ENCODE measurements around the gene RBM15B.

RBM15B gene

GRCh38 chr3:51396401-51396800 is 5.3 kb downstream of the RBM15B start:
- ATAC-seq, result no peak
- peaks cover 44% of the 10 kb centered on the region for H3K4me1 Mint-ChIP-seq
- H3K9me3 Mint-ChIP-seq, result no peaks in the 10 kb centered on the region
- H3K27ac Mint-ChIP-seq, result peak overlapping the region; percentile 91
- H3K4me3 Mint-ChIP-seq, result no peak overlapping the region
- peaks cover 99% of the 10 kb centered on the region for H3K36me3 Mint-ChIP-seq
- peak in 1 of 2 donors; percentile 49 for DNase-seq (ENCODE audit: low spot score in 2 of 2)

DNA sequence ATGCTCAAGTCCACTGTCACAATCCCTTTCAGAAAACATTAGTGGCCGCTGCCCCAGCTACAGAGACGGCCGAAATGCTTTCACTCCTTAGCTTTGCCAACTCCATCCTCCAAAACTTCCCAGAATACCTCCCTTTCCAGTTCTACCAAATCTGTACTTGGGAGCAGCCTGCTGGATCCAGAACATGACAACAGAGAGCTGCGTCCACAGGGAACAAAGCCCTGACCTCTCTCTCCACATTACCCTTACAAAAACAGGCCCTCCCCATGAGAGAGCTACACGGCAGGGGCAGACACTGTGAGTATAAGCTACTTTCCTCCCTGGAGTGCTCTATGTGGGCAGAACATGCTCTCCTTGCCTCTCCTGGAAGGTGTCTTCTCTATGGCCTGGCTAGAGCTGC is 6.3 kb downstream of the RBM15B start:
- DNase-seq (ENCODE audit: low spot score in 2 of 2) (peak in 1 of 2 donors; percentile 26), ATAC-seq (no peak)
- peaks cover 44% of the 10 kb centered on the region for H3K4me1 Mint-ChIP-seq
- no peak overlapping the region for H3K4me3 Mint-ChIP-seq
- peak overlapping the region; percentile 91 for H3K27ac Mint-ChIP-seq
- H3K9me3 Mint-ChIP-seq, result no peaks in the 10 kb centered on the region
- peaks cover 99% of the 10 kb centered on the region for H3K36me3 Mint-ChIP-seq

DNA sequence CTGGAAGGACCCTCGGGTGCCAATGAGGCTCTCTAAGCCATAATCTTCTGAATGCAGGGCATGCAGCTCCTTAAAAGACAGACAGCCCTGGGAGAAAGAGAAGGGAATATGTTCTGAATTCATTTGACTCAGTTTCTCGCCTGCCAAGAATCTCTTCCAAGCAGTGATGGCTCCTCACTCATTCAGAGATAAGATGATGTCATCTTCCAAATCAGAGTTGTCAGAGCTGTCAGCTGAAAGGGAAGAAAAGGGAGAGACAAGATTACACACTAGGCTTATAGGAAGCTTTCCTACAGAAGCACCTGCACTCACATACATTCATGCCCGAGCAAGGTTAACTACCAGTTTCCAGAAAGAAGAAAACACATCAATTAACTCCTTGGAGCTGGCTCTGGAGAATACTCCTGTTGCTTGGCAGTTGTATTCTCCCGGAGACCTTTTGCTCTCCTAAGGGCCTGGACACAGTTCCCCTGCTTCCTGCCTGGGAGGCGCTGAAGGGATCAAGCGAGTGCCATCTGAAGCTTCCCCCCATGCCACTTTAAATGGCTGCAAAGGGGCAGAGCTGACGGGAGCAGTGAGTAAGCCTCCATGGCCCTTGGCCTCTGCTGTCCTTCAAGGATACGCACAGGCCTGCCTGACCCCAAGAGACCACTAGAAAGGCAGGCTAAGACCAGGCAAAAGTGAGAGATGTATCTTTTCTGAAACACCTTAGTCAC is 7.7 kb downstream of the RBM15B start:
- ATAC-seq (no peak), DNase-seq (ENCODE audit: low spot score in 2 of 2) (no peak)
- Mint-ChIP-seq H3K9me3 (no peaks in the 10 kb centered on the region), H3K36me3 (peaks cover 99% of the 10 kb centered on the region), H3K4me3 (no peak overlapping the region), H3K27ac (peak overlapping the region; percentile 75), H3K4me1 (peaks cover 34% of the 10 kb centered on the region)

DNA sequence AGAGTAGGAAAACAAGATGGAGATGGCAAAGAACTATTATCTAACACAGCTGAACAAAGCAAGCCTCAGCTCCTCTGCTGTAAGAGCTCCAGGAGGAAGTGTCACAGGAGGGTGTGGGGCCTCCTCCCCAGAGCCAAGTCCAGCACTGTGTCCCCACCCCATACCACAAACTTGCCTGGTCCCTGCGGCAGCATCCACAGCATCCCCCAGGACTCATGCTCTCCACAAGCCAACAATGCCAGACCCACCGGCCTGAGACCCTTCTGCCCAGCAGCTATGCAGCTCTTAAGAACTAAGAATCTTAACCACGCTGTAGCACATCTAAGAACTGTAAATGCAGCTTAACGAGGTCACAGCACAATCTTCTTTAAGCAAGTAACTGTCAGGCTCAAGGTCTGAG is 9.1 kb downstream of the RBM15B start:
- H3K9me3 Mint-ChIP-seq, result no peaks in the 10 kb centered on the region
- DNase-seq (ENCODE audit: low spot score in 2 of 2), result no peak
- peak overlapping the region; percentile 75 for H3K27ac Mint-ChIP-seq
- peaks cover 20% of the 10 kb centered on the region for H3K4me1 Mint-ChIP-seq
- peaks cover 97% of the 10 kb centered on the region for H3K36me3 Mint-ChIP-seq
- no peak overlapping the region for H3K4me3 Mint-ChIP-seq
- ATAC-seq, result no peak

- Mint-ChIP-seq H3K4me1 (peaks cover 12% of the 10 kb centered on the region), H3K36me3 (peaks cover 97% of the 10 kb centered on the region), H3K4me3 (no peak overlapping the region), H3K9me3 (no peaks in the 10 kb centered on the region), H3K27ac (no peak overlapping the region)
- ATAC-seq, result no peak
- no peak for DNase-seq (ENCODE audit: low spot score in 2 of 2)
These were observed 10.7 kb downstream of the RBM15B start for GRCh38 chr3:51401735-51402134.

DNA sequence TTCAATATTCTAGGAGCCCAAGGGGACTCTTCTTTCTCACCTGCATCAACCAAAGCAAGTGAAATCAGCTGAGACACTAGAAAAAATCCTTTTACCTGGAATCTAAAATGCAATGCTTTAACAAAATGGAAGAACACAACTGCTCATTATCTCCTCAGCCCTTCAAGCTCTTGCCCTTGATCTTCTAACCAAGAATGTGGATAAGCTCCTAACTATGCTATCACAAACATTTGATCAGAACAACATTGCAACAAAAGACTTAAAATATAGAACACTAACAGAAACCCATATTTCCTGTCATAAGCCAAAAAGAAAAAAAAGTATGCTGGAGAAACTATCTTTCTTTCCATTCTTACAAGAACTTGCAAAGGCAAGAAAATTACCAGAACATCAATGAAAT is 12.6 kb downstream of the RBM15B start:
- ATAC-seq, result no peak

GRCh38 chr3:51408021-51408420 is 16.9 kb downstream of the RBM15B start:
- peaks cover 5% of the 10 kb centered on the region for H3K4me1 Mint-ChIP-seq
- DNase-seq (ENCODE audit: low spot score in 2 of 2), result no peak
- no peak overlapping the region for H3K4me3 Mint-ChIP-seq
- no peak for ATAC-seq
- peaks cover 93% of the 10 kb centered on the region for H3K36me3 Mint-ChIP-seq
- H3K27ac Mint-ChIP-seq, result no peak overlapping the region
- H3K9me3 Mint-ChIP-seq, result no peaks in the 10 kb centered on the region

More for the DNA sequence above, 12.6 kb downstream of the RBM15B start:
- H3K4me3 Mint-ChIP-seq, result no peak overlapping the region
- no peak for DNase-seq (ENCODE audit: low spot score in 2 of 2)
- peaks cover 97% of the 10 kb centered on the region for H3K36me3 Mint-ChIP-seq
- H3K9me3 Mint-ChIP-seq, result no peaks in the 10 kb centered on the region
- peaks cover 5% of the 10 kb centered on the region for H3K4me1 Mint-ChIP-seq
- peak overlapping the region; percentile 14 for H3K27ac Mint-ChIP-seq

DNA sequence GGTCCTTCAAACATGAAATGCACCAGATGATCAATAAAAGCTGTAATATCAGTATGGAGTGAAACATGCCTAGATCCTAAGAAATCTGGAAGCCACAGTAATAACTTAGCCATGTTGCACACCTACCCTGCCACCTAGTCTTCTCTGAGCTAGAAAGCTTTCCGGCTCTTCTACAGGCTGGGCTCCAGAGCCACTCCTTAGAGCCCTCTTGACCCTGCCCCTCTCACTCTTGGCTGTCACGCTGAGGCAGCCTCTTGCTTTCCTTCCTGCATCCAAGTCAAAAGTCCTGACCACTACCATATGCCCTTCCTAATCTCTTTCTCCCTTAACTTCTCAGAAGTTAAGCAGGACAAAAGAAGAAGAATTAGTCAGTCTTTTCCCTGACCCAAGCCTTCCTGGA is 17.7 kb downstream of the RBM15B start:
- DNase-seq (ENCODE audit: low spot score in 2 of 2) (no peak), ATAC-seq (no peak)
- peaks cover 93% of the 10 kb centered on the region for H3K36me3 Mint-ChIP-seq
- peaks cover 5% of the 10 kb centered on the region for H3K4me1 Mint-ChIP-seq
- H3K27ac Mint-ChIP-seq, result no peak overlapping the region
- H3K9me3 Mint-ChIP-seq, result no peaks in the 10 kb centered on the region
- no peak overlapping the region for H3K4me3 Mint-ChIP-seq

DNA sequence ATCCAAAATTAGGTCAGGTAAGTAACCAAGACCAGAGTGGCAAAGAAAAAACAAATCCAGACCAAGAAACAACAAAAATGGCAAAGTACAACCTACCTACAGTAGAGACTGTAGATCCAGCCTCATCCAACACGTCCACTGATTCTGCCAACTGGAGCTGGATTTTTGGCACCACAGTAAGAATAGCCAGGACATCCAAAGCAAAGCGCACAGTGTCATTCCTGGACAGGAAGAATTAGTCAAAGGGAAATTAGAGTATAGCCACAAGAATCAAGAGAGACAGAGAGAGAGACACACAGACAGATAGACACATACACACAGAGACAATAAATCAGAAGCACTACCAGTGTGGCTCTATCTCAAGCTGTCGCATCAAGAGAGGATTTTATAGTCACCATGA is 31.1 kb downstream of the RBM15B start:
- no peaks in the 10 kb centered on the region for H3K4me1 Mint-ChIP-seq
- H3K36me3 Mint-ChIP-seq, result peaks cover 98% of the 10 kb centered on the region
- H3K27ac Mint-ChIP-seq, result peak overlapping the region; percentile 15
- DNase-seq (ENCODE audit: low spot score in 2 of 2) (no peak), ATAC-seq (no peak)
- H3K4me3 Mint-ChIP-seq, result no peak overlapping the region
- H3K9me3 Mint-ChIP-seq, result no peaks in the 10 kb centered on the region

GRCh38 chr3:51426921-51427320 is 35.8 kb downstream of the RBM15B start:
- ATAC-seq (no peak), DNase-seq (ENCODE audit: low spot score in 2 of 2) (no peak)
- Mint-ChIP-seq H3K36me3 (peaks cover 98% of the 10 kb centered on the region), H3K9me3 (no peaks in the 10 kb centered on the region), H3K4me3 (no peak overlapping the region), H3K4me1 (no peaks in the 10 kb centered on the region), H3K27ac (no peak overlapping the region)

DNA sequence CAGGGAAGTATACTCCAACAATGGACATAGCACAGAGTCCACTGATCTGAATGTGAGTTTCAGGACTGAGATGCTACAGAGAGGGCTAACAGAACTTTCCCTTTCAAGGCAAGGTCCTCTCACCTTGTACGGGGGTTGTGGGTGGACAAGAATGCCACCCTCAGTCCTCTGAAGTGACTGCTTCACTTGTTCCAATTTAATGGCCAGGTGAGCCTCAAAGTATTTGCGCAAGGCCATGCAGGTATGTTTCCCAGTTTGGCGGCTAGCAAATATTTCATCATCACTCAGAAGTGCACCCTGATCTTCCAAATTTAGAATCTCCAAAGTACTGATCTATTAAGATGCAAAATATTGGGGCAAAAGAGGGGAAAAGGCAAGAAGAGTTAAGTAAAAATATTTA is 38.1 kb downstream of the RBM15B start:
- Mint-ChIP-seq H3K4me3 (no peak overlapping the region), H3K27ac (peak overlapping the region; percentile 37), H3K9me3 (no peaks in the 10 kb centered on the region), H3K36me3 (peaks cover 98% of the 10 kb centered on the region), H3K4me1 (no peaks in the 10 kb centered on the region)
- ATAC-seq (no peak), DNase-seq (ENCODE audit: low spot score in 2 of 2) (no peak)

DNA sequence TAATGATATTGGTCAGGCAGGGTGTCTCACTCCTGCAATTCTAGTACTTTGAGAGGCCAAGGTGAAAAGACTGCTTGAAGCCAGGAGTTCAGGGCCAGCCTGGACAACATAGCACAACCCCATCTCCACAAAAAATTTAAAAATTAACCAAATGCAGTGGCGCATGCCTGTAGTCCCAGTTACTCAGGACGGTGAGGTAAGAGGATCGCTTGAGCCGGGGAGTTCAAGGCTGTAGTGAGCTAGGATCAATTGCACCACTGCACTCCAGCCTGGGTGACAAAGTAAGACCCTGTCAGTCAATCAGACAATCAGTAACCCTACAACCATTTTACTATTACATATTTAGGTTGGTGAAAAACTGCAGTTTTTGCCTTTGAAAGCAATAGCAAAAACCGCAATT is 43.0 kb downstream of the RBM15B start:
- Mint-ChIP-seq H3K36me3 (peaks cover 100% of the 10 kb centered on the region), H3K4me3 (no peak overlapping the region), H3K27ac (peak overlapping the region; percentile 40), H3K4me1 (peaks cover 6% of the 10 kb centered on the region), H3K9me3 (no peaks in the 10 kb centered on the region)
- ATAC-seq (no peak), DNase-seq (ENCODE audit: low spot score in 2 of 2) (no peak)

GRCh38 chr3:51434746-51435327 is 43.8 kb downstream of the RBM15B start:
- peak overlapping the region; percentile 40 for H3K27ac Mint-ChIP-seq
- ATAC-seq (peak; percentile 86), DNase-seq (ENCODE audit: low spot score in 2 of 2) (peak; percentile 25 to 60)
- peaks cover 100% of the 10 kb centered on the region for H3K36me3 Mint-ChIP-seq
- H3K4me3 Mint-ChIP-seq, result no peak overlapping the region
- H3K4me1 Mint-ChIP-seq, result peaks cover 6% of the 10 kb centered on the region
- H3K9me3 Mint-ChIP-seq, result no peaks in the 10 kb centered on the region

DNA sequence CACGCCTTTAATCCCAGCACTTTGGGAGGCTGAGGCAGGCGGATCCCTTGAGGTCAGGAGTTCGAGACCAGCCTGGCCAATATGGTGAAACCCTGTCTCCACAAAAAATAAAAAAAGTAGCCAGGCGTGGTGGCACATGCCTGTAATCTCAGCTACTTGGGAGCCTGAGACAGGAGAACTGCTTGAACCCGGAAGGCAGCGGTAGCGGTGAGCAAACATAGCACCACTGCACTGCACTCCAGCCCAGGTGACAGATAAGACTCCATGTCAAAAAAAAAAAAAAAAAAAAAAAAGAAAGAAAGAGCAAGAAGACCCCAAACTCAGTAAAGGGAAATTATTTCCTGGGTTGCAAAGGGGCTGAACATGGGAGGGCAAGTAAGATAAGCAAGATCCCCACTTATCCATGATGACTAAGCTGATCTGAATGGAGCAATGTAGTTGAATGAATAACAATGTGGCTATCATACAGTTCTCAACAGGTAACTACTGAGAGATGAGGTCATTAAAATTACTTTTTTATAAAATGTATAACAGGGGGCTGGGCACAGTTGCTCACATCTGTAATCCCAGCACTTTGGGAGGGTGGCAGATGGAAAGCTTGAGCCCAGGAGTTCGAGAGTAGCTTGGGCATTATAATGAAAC is 46.0 kb downstream of the RBM15B start:
- no peak overlapping the region for H3K27ac Mint-ChIP-seq
- no peaks in the 10 kb centered on the region for H3K9me3 Mint-ChIP-seq
- H3K4me3 Mint-ChIP-seq, result no peak overlapping the region
- H3K4me1 Mint-ChIP-seq, result peaks cover 11% of the 10 kb centered on the region
- H3K36me3 Mint-ChIP-seq, result peaks cover 100% of the 10 kb centered on the region
- ATAC-seq (no peak), DNase-seq (ENCODE audit: low spot score in 2 of 2) (no peak)

DNA sequence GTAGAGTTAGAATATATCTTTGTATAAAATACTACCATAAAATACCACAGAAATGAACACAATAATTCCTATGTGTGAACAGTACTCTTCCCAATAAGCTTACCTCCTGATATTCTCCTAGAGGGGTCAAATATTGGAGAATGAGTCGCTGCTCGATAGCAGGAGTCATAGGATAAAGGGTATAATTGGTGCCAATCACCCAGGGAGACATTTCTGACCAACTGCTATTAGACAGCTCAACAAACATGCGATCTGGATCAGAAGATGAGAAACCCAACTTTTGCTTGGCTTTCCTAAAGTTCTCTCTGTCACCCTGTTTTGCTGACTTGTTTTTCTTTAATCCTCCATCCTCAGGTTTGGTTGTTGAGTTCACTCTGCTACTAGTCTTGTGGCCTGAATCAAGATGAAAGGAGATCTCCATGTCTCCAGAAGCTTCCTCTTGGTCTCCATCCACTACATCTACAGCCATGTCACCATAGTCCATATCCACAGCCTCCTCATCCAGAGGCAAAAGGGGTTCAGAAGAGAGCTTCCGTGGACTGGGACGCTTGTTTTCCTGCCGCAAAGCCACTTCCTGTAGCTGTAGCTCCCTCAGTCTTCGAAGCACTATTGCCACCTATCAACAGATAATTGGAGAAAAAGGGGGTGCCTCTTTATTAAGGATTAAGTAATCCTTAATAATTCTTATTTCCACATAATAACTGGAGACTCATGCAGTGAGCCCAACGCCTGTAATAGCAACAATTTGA is 50.4 kb downstream of the RBM15B start:
- peak overlapping the region; percentile 86 for H3K27ac Mint-ChIP-seq
- no peaks in the 10 kb centered on the region for H3K9me3 Mint-ChIP-seq
- H3K4me3 Mint-ChIP-seq, result no peak overlapping the region
- no peak for ATAC-seq
- peaks cover 11% of the 10 kb centered on the region for H3K4me1 Mint-ChIP-seq
- DNase-seq (ENCODE audit: low spot score in 2 of 2), result no peak
- peaks cover 75% of the 10 kb centered on the region for H3K36me3 Mint-ChIP-seq
